Stimulated activated CD4-positive, alpha-beta T cell treated with anti-CD3 and anti-CD28 coated beads, TNF-alpha, amount 100 ng/mL, for 24 hours (primary cell): Measurements from ENCODE around the gene MRPS14.
"Not testable (repeated sequence)": the region's sequence is repeated elsewhere in the genome, so short reads cannot be mapped to it uniquely, and the experiment has no call there.

Experiments used
- DNase-seq, 3 experiments: peaks; one replicate each; pipeline ENCODE4 v3.0.0-alpha.2; 2020; ENCODE audit warnings: low read depth in 3 of 3

The MRPS14 gene

GRCh38 chr1:175023922-175024242 lies 657 bp upstream of the MRPS14 start:
- not testable (repeated sequence) for DNase-seq

- DNase-seq = no peak
These were observed 3.7 kb downstream of the MRPS14 start for GRCh38 chr1:175019524-175019923.

- DNase-seq = no peak
These were observed 8.0 kb downstream of the MRPS14 start for GRCh38 chr1:175015243-175015642.

- DNase-seq = no peak
These were observed 9.8 kb downstream of the MRPS14 start for GRCh38 chr1:175013445-175013844.

GRCh38 chr1:175009532-175009931 lies 13.7 kb downstream of the MRPS14 start:
- DNase-seq = no peak

- DNase-seq = no peak
These were observed 18.0 kb downstream of the MRPS14 start for GRCh38 chr1:175005085-175005783.

- no peak for DNase-seq
These were observed 19.7 kb downstream of the MRPS14 start for GRCh38 chr1:175003521-175003920.

- no peak for DNase-seq
These were observed 20.2 kb downstream of the MRPS14 start for GRCh38 chr1:175002910-175003517.

GRCh38 chr1:175000697-175001187 lies 22.5 kb downstream of the MRPS14 start:
- DNase-seq = no peak

- no peak for DNase-seq
These were observed 23.1 kb downstream of the MRPS14 start, which contains the start of gene CACYBP for GRCh38 chr1:174999936-175000696. Gene CACYBP (plus strand): TSS chr1:174999947. CDS start chr1:175000181, 234 bp downstream.

GRCh38 chr1:174999216-174999935 lies 23.8 kb downstream of the MRPS14 start:
- DNase-seq = peak; percentile 93 to 95 (median 95)

GRCh38 chr1:174998569-174999215 lies 24.5 kb downstream of the MRPS14 start:
- DNase-seq = peak in 1 of 3 experiments; percentile 27

- no peak for DNase-seq
These were observed 26.2 kb downstream of the MRPS14 start for GRCh38 chr1:174997041-174997440.

- no peak for DNase-seq
These were observed 26.7 kb downstream of the MRPS14 start for GRCh38 chr1:174996476-174996875.

- DNase-seq = no peak
These were observed 27.3 kb downstream of the MRPS14 start for GRCh38 chr1:174995916-174996315.

GRCh38 chr1:174995121-174995520 lies 28.1 kb downstream of the MRPS14 start:
- DNase-seq = no peak

- DNase-seq = no peak
These were observed 31.8 kb downstream of the MRPS14 start for GRCh38 chr1:174991473-174991872.

- no peak for DNase-seq
These were observed 32.7 kb downstream of the MRPS14 start for GRCh38 chr1:174990382-174990999.

GRCh38 chr1:174989536-174990220 lies 33.5 kb downstream of the MRPS14 start:
- no peak for DNase-seq

- no peak for DNase-seq
These were observed 34.2 kb downstream of the MRPS14 start for GRCh38 chr1:174988986-174989385.
